SK-N-MC (cell line): ENCODE measurements around the gene CCDC167.

Experiments used
- DNase-seq: peaks from one replicate; pipeline ENCODE4 v3.0.0-alpha.2; 2011; ENCODE audit warnings: low read depth, low spot score
- H3K27ac ChIP-seq: fragments of 200-600 bp; sonication (generic); 2 replicates; pipeline ENCODE4 v1.5.1; 2016; ENCODE audit warnings: mixed run types
- H3K36me3 ChIP-seq: fragments of 200-600 bp; sonication (generic); 2 replicates; pipeline ENCODE4 v1.6.1; 2017; ENCODE audit warnings: antibody characterized with exemption, low read length, mixed read lengths; ENCODE audit not compliant: insufficient read depth
- H3K4me3 ChIP-seq: fragments of 200-600 bp; sonication (generic); 2 replicates; pipeline ENCODE4 v1.5.1; 2016
- H3K9ac ChIP-seq: fragments of 200-600 bp; sonication (generic); 2 replicates; pipeline ENCODE4 v1.8.0; 2017; ENCODE audit warnings: mixed run types, mixed read lengths; ENCODE audit not compliant: insufficient read length
- H3K9me3 ChIP-seq: fragments of 200-600 bp; sonication (generic); 2 replicates; pipeline ENCODE4 v1.6.1; 2017; ENCODE audit warnings: low read depth, mild to moderate bottlenecking, antibody characterized with exemption, low read length, moderate library complexity, mixed read lengths
- EZH2 ChIP-seq: fragments of 200-600 bp; sonication (generic); IDR thresholded peaks from one replicate; pipeline ENCODE4 v1.6.1; 2017; ENCODE audit warnings: antibody characterized with exemption
- FOXP2 ChIP-seq: optimal IDR thresholded peaks from 2 replicates; pipeline ENCODE3; 2011; ENCODE audit warnings: mild to moderate bottlenecking, moderate library complexity; ENCODE audit not compliant: insufficient read depth; ENCODE audit errors: extremely low read length, control extremely low read depth
- POLR2AphosphoS5 ChIP-seq: IDR thresholded peaks from 2 replicates; pipeline ENCODE4 v1.6.1; 2012; ENCODE audit warnings: mild to moderate bottlenecking, low read depth, low read length, borderline replicate concordance

The CCDC167 gene

DNA sequence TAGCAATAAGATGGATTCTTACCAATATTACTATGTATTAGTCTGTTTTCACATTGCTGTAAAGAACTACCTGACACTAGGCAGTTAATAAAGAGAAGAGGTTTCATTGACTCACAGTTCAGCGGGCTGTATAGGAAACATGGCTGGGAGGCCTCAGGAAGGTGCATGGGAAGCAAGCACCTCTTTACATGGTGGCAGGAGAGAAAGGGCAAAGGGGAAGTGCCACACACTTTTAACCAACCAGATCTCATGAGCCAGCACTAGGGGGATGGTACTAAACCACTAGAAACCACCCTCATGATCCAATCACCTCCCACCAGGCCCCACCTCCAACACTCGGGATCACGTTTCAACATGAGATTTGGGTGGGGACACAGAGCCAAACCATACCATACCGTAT is 40.7 kb upstream of the CCDC167 start:
- Histone ChIP-seq H3K36me3 (no peaks in the 10 kb centered on the region), H3K9ac (no peak overlapping the region), H3K27ac (no peak overlapping the region), H3K9me3 (no peaks in the 10 kb centered on the region), H3K4me3 (no peak overlapping the region)
- TF ChIP-seq POLR2AphosphoS5 (no peak), FOXP2 (no peak), EZH2 (no peak)
- DNase-seq = no peak

GRCh38 chr6:37540029-37540352 is 40.3 kb upstream of the CCDC167 start:
- Histone ChIP-seq H3K36me3 (no peaks in the 10 kb centered on the region), H3K9me3 (no peaks in the 10 kb centered on the region), H3K4me3 (no peak overlapping the region), H3K9ac (no peak overlapping the region), H3K27ac (no peak overlapping the region)
- TF ChIP-seq EZH2 (no peak), FOXP2 (no peak), POLR2AphosphoS5 (no peak)
- DNase-seq = no peak

DNA sequence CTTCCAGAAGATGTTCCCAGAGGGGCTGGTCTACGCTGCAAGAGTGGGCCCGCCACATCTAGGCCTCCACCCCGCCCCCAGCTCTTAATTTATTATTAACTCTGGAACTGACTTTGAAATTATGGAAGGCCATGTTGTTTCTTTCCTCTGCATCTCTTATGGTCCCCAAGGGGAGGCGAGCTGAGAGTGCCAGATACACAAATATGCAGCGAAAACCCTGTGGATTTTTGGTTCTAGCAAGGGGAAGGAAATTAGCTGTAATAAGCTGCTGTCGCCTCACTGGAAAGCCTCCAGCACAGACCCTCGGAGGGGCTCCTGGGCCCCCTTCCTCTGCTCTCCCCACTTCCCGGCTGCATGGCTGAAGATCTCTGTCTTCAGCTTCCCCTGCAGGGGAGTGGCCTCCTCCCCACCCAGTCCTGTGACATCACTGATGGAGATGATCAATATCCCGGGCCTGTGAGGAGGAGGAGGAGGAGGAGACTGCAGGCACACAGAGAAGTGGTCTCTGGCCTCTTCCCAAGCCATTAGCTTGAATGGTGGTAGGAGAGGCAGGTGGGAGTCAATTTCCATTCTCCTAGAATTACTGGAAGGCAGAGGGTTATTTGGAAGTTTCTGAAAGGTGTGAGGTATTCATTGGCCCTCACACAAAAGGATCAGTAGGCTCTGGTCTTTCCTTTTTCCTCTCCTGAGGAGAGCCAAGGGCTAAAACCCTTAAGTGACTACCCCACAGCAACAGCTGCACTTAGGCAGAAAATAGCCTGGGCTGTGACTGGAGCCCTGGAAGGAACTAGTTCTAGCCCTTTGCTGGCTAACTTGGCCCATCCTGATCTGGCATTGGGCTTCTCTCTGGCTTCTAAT is 39.7 kb upstream of the CCDC167 start:
- H3K27ac ChIP-seq = no peak overlapping the region
- H3K9ac ChIP-seq = no peak overlapping the region
- TF ChIP-seq POLR2AphosphoS5 (no peak), EZH2 (no peak), FOXP2 (no peak)
- no peaks in the 10 kb centered on the region for H3K9me3 ChIP-seq
- no peak for DNase-seq
- H3K36me3 ChIP-seq = no peaks in the 10 kb centered on the region
- H3K4me3 ChIP-seq = no peak overlapping the region

- no peaks in the 10 kb centered on the region for H3K9me3 ChIP-seq
- H3K9ac ChIP-seq = no peak overlapping the region
- TF ChIP-seq EZH2 (no peak), FOXP2 (no peak), POLR2AphosphoS5 (no peak)
- DNase-seq = no peak
- no peaks in the 10 kb centered on the region for H3K36me3 ChIP-seq
- no peak overlapping the region for H3K4me3 ChIP-seq
- H3K27ac ChIP-seq = no peak overlapping the region
Measured at GRCh38 chr6:37538107-37538506, 38.4 kb upstream of the CCDC167 start.

- no peak for TF ChIP-seq FOXP2
- no peak overlapping the region for H3K27ac ChIP-seq
- H3K4me3 ChIP-seq = no peak overlapping the region
- DNase-seq = no peak
- H3K9ac ChIP-seq = no peak overlapping the region
- H3K36me3 ChIP-seq = no peaks in the 10 kb centered on the region
- H3K9me3 ChIP-seq = no peaks in the 10 kb centered on the region
Measured at GRCh38 chr6:37537548-37537947, 37.9 kb upstream of the CCDC167 start.

DNA sequence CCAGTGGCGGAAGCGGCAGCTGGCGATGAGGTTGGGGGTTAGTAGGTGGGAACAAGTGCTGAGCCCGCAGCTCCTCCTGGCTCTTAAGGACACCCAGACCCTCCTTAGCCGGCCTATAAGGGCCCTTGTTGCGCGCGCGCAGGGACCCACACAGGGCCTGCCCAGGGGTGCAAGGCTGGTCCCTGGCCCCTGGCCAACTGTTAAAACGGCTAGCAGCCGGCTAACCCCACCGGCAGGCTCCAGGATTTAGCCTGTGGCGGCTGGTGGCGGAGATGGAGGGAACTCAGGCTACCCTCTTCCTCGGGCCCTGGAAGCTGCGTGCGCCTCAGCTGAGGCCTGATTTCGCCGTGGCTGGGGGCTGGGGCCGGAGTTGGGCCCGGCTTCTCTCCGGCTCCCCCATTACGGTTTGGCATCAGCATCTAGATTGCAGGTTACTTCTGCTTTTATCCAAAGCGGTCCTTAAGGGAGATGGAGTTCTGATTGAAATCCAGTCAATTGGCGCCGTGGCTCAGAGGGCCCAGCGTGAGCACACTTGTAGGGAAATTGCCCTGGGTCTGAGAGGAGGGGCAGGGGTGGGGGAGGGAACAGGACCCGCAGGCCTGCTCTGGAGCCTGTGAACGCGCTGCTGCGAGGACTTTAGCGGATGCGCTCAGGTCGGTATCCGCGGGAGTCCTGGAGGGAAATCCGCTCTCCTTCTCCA is 36.9 kb upstream of the CCDC167 start:
- no peak for TF ChIP-seq POLR2AphosphoS5
- TF ChIP-seq FOXP2 = no peak
- TF ChIP-seq EZH2 = no peak
- Histone ChIP-seq H3K9ac (no peak overlapping the region), H3K9me3 (no peaks in the 10 kb centered on the region), H3K4me3 (no peak overlapping the region), H3K36me3 (no peaks in the 10 kb centered on the region), H3K27ac (no peak overlapping the region)
- no peak for DNase-seq

DNA sequence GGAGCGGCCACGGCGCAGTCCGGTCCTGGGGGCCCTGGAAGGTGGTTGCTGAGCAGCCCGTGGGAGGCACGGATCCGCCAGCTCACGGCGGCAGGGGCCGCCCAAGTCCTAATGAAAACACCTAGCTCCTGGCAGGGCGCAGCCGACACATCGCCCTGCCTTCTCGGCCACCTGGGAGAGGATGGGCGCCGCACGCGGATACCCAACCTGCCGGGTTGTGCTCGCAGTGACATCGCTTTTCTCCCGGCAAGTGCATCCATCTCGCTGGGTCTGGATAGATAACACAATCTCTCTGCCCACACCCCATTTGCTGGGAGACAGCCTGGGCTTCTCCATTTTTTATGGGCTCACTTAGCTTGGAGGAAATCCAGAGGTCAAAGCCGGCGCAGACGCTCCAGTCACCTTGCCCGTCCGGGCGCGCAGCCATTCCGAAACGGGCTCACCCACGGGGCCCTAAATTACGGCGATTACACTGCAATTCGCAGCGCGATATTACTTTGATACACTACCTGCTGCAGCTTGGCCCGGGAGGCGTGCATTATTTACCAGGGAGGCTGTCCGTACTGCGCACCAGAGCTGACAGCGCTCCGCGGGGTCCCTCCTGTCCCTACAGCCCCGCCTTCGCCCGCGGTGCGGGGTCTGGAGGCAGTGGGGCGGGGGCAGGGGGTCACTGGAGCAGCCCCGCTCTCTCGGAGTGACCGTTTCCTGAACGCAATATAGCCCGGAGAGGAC is 36.2 kb upstream of the CCDC167 start:
- no peak overlapping the region; the same call in 1 of the 2 replicates for H3K4me3 ChIP-seq

GRCh38 chr6:37535428-37535758 is 35.7 kb upstream of the CCDC167 start:
- H3K27ac ChIP-seq = no peak overlapping the region
- H3K9ac ChIP-seq = no peak overlapping the region
- DNase-seq = no peak
- no peak for TF ChIP-seq FOXP2
- no peaks in the 10 kb centered on the region for H3K9me3 ChIP-seq
- no peak overlapping the region; the same call in 1 of the 2 replicates for H3K4me3 ChIP-seq
- no peaks in the 10 kb centered on the region for H3K36me3 ChIP-seq

More for the DNA sequence above, 36.2 kb upstream of the CCDC167 start:
- DNase-seq = no peak
- no peaks in the 10 kb centered on the region for H3K36me3 ChIP-seq
- H3K9me3 ChIP-seq = no peaks in the 10 kb centered on the region
- no peak overlapping the region for H3K27ac ChIP-seq
- no peak overlapping the region for H3K9ac ChIP-seq
- TF ChIP-seq EZH2 (peak; percentile 13), POLR2AphosphoS5 (no peak)
